GM19468 (cell line): ENCODE results near the gene ATP9A.
"Not testable (repeated sequence)": the region's sequence is repeated elsewhere in the genome, so short reads cannot be mapped to it uniquely, and the experiment has no call there.

Experiments
- ATAC-seq: cut with Tn5 transposase; IDR thresholded peaks from one replicate; pipeline ENCODE4 v1.9.1; 2021; ENCODE audit warnings: mild to moderate bottlenecking, moderate library complexity, moderate number of reproducible peaks; ENCODE audit not compliant: unreplicated experiment; ENCODE audit errors: extremely low read depth

The ATP9A gene

GRCh38 chr20:51797357-51798025 lies 29.3 kb upstream of the ATP9A start:
- no peak for ATAC-seq

GRCh38 chr20:51796340-51796739 lies 28.1 kb upstream of the ATP9A start:
- ATAC-seq = no peak

GRCh38 chr20:51792960-51793359 lies 24.8 kb upstream of the ATP9A start:
- no peak for ATAC-seq

GRCh38 chr20:51791626-51792025 lies 23.4 kb upstream of the ATP9A start:
- no peak for ATAC-seq

GRCh38 chr20:51790256-51790655 lies 22.1 kb upstream of the ATP9A start:
- ATAC-seq = no peak

- ATAC-seq = no peak
Observed at GRCh38 chr20:51789434-51789833, 21.2 kb upstream of the ATP9A start.

GRCh38 chr20:51788822-51789221 lies 20.6 kb upstream of the ATP9A start:
- no peak for ATAC-seq

- no peak for ATAC-seq
Observed at GRCh38 chr20:51784299-51784698, 16.1 kb upstream of the ATP9A start.

- not testable (repeated sequence) for ATAC-seq
Observed at GRCh38 chr20:51778229-51778759, 10.1 kb upstream of the ATP9A start.

- no peak for ATAC-seq
Observed at GRCh38 chr20:51775241-51775640, 7.1 kb upstream of the ATP9A start.

- no peak for ATAC-seq
Observed at GRCh38 chr20:51772236-51772635, 4.0 kb upstream of the ATP9A start.

- ATAC-seq = no peak
Observed at GRCh38 chr20:51769976-51770615, 1.9 kb upstream of the ATP9A start.

- ATAC-seq = no peak
Observed at GRCh38 chr20:51768759-51769517, 748 bp upstream of the ATP9A start.

GRCh38 chr20:51766994-51767866 lies 960 bp downstream of the ATP9A start:
- no peak for ATAC-seq

- ATAC-seq = not testable (repeated sequence)
Observed at GRCh38 chr20:51765381-51765780, 2.8 kb downstream of the ATP9A start.

GRCh38 chr20:51763965-51764602 lies 4.1 kb downstream of the ATP9A start:
- no peak for ATAC-seq

GRCh38 chr20:51760905-51761546 lies 7.2 kb downstream of the ATP9A start:
- ATAC-seq = no peak

- no peak for ATAC-seq
Observed at GRCh38 chr20:51759769-51760510, 8.2 kb downstream of the ATP9A start.
